Measurements from ENCODE around the gene LZTR1. TPM values are rescaled to one million over a fixed set of nuclear protein-coding genes. Genes with fewer than 3 reads are reported as not detected.

Gene LZTR1
- total and polyA plus RNA-seq, 12 donors = 14.7 to 36.5 (median 24.4) TPM

GRCh38 chr22:20982563-20982882, 426 bp downstream of the LZTR1 start:
- peak overlapping the region; percentile 75 to 98 (median 92) for H3K27ac ChIP-seq
- H3K4me3 ChIP-seq = peak overlapping the region; percentile 61 to 98 (median 76)
- ATAC-seq (peak; percentile 1 to 36 (median 4)), DNase-seq (no peak)
- WGBS, 2 donors = 1% methylated on average over 12 of the region's 12 CpGs
- peaks cover 20 to 42% (median 34%) of the 10 kb centered on the region in 9 donors for H3K4me1 ChIP-seq
- peaks cover 0 to 40% (median 8%) of the 10 kb centered on the region in 9 donors for H3K36me3 ChIP-seq
- peaks cover 0 to 10% (median 6%) of the 10 kb centered on the region in 11 donors for H3K9me3 ChIP-seq
- intact Hi-C loops (cut with DNase I) = loop anchor here in 5 of 10 donors (2.0 to 10.0 kb wide), 6 partner anchors 18 to 98 kb away; partner anchors contain the start of genes CRKL (in 3 of the 5) and LRRC74B (in 1 of the 5)
- TF ChIP-seq, protein P1, sequence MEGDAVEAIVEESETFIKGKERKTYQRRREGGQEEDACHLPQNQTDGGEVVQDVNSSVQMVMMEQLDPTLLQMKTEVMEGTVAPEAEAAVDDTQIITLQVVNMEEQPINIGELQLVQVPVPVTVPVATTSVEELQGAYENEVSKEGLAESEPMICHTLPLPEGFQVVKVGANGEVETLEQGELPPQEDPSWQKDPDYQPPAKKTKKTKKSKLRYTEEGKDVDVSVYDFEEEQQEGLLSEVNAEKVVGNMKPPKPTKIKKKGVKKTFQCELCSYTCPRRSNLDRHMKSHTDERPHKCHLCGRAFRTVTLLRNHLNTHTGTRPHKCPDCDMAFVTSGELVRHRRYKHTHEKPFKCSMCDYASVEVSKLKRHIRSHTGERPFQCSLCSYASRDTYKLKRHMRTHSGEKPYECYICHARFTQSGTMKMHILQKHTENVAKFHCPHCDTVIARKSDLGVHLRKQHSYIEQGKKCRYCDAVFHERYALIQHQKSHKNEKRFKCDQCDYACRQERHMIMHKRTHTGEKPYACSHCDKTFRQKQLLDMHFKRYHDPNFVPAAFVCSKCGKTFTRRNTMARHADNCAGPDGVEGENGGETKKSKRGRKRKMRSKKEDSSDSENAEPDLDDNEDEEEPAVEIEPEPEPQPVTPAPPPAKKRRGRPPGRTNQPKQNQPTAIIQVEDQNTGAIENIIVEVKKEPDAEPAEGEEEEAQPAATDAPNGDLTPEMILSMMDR (IDR thresholded peaks at IDR 0.05) = no peak
- no peaks in the 10 kb centered on the region for H3K27me3 ChIP-seq

GRCh38 chr22:20983081-20983771, 1.1 kb downstream of the LZTR1 start:
- DNase-seq = no peak
- Histone ChIP-seq H3K9me3 (peaks cover 0 to 9% (median 6%) of the 10 kb centered on the region in 11 donors), H3K4me3 (peak overlapping the region in 9 of 10 donors; percentile 61 to 98 (median 78)), H3K27ac (peak overlapping the region in 4 of 10 donors; percentile 89 to 95 (median 92)), H3K36me3 (peaks cover 0 to 47% (median 11%) of the 10 kb centered on the region in 9 donors), H3K27me3 (no peaks in the 10 kb centered on the region), H3K4me1 (peaks cover 20 to 42% (median 34%) of the 10 kb centered on the region in 9 donors)
- WGBS, 2 donors = 82 to 85% methylated on average over 5 of the region's 5 CpGs
- intact Hi-C loops (cut with DNase I) = loop anchor here in 5 of 10 donors (2.0 to 10.0 kb wide), 6 partner anchors 18 to 98 kb away; partner anchors contain the start of genes CRKL (in 3 of the 5) and LRRC74B (in 1 of the 5)
- ATAC-seq = no peak
- TF ChIP-seq, protein P1 (IDR thresholded peaks at IDR 0.05) = no peak

DNA sequence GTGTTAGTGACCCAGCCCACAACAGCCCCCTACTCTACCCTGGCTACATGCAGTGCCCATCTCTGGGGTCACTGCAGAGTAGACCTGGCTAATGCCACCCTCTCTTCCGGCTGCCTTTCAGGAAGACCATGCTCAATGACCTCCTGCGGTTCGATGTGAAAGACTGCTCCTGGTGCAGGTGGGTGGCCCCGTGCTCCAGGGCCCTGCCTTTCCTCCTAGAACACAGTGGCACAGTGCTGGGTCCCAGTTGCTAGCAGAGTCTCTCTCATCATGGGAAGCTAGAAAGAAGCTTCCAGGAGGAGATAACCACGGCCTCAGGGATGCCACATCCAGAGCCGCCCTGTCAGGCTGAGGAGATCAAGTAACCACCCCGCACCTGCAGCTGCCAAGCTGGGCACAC, 3.6 kb downstream of the LZTR1 start:
- H3K4me3 ChIP-seq = no peak overlapping the region
- no peak overlapping the region for H3K27ac ChIP-seq
- 94% methylated on average over 7 of the region's 7 CpGs for WGBS, 2 donors
- H3K4me1 ChIP-seq = peaks cover 12 to 25% (median 22%) of the 10 kb centered on the region in 9 donors
- intact Hi-C loops (cut with DNase I) = loop anchor here in 3 of 10 donors (10.0 kb wide), 3 partner anchors 59 to 101 kb away; partner anchors contain the start of genes CRKL (in 2 of the 3) and LRRC74B (in 1 of the 3)
- TF ChIP-seq, protein P1 (IDR thresholded peaks at IDR 0.05) = no peak
- H3K36me3 ChIP-seq = peaks cover 0 to 64% (median 11%) of the 10 kb centered on the region in 9 donors
- DNase-seq (no peak), ATAC-seq (no peak)
- no peaks in the 10 kb centered on the region for H3K27me3 ChIP-seq
- H3K9me3 ChIP-seq = no peaks in the 10 kb centered on the region

DNA sequence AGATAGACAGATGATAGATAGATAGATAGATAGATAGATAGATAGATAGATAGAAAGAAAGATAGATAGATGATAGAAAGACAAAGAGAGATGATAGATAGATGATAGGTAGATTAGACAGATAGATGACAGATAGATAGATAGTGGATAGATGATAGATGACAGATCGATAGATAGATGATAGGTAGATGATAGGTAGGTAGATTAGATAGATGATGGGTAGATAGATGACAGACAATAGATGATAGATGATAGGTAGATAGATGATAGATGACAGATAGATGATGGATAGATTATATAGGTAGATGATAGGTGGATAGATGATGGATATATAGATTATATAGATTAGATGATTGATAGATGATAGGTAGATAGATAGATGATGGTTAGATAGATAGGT, 4.3 kb downstream of the LZTR1 start:
- intact Hi-C loops (cut with DNase I) = loop anchor here in 3 of 10 donors (10.0 kb wide), 3 partner anchors 58 to 102 kb away; partner anchors contain the start of genes CRKL (in 2 of the 3) and LRRC74B (in 1 of the 3)
- TF ChIP-seq, protein P1 (IDR thresholded peaks at IDR 0.05) = no peak
- Histone ChIP-seq H3K4me3 (no peak overlapping the region), H3K4me1 (peaks cover 6 to 18% (median 16%) of the 10 kb centered on the region in 9 donors), H3K27me3 (no peaks in the 10 kb centered on the region), H3K9me3 (no peaks in the 10 kb centered on the region), H3K36me3 (peaks cover 0 to 71% (median 11%) of the 10 kb centered on the region in 9 donors), H3K27ac (no peak overlapping the region)
- WGBS, 2 donors = 95% methylated on average over 1 of the region's 1 CpG
- ATAC-seq (no peak), DNase-seq (no peak)

Measured in heart right ventricle (tissue), 16 donors.